Measurements from ENCODE around the gene WFDC1. TPM values are rescaled to one million over a fixed set of nuclear protein-coding genes. Genes with fewer than 3 reads are reported as not detected.

Gene WFDC1
- total RNA-seq, 1 donor: under 0.01 TPM

GRCh38 chr16:84303516-84303915, 8.8 kb downstream of the WFDC1 start:
- no peak for DNase-seq (ENCODE audit: low read depth)
- no peak for TF ChIP-seq CTCF (IDR thresholded peaks at IDR 0.05; ENCODE audit: insufficient read depth, low read length)
- no peak overlapping the region for H3K4me3 ChIP-seq (ENCODE audit: low read depth, low read length)

GRCh38 chr16:84306564-84306963, 11.9 kb downstream of the WFDC1 start:
- no peak for DNase-seq (ENCODE audit: low read depth)
- no peak for TF ChIP-seq CTCF (IDR thresholded peaks at IDR 0.05; ENCODE audit: insufficient read depth, low read length)
- H3K4me3 ChIP-seq (ENCODE audit: low read depth, low read length): no peak overlapping the region

- DNase-seq (ENCODE audit: low read depth): no peak
- H3K4me3 ChIP-seq (ENCODE audit: low read depth, low read length): no peak overlapping the region
- TF ChIP-seq CTCF (IDR thresholded peaks at IDR 0.05; ENCODE audit: insufficient read depth, low read length): no peak
Measured at GRCh38 chr16:84307209-84307954, 12.7 kb downstream of the WFDC1 start.

GRCh38 chr16:84308120-84308519, 13.4 kb downstream of the WFDC1 start:
- DNase-seq (ENCODE audit: low read depth): peak; percentile 26
- peak; percentile 43 for TF ChIP-seq CTCF (IDR thresholded peaks at IDR 0.05; ENCODE audit: insufficient read depth, low read length)
- H3K4me3 ChIP-seq (ENCODE audit: low read depth, low read length): no peak overlapping the region

GRCh38 chr16:84310642-84311041, 16.0 kb downstream of the WFDC1 start:
- TF ChIP-seq CTCF (IDR thresholded peaks at IDR 0.05; ENCODE audit: insufficient read depth, low read length): no peak
- H3K4me3 ChIP-seq (ENCODE audit: low read depth, low read length): no peak overlapping the region
- no peak for DNase-seq (ENCODE audit: low read depth)

GRCh38 chr16:84312783-84313382, 18.2 kb downstream of the WFDC1 start:
- H3K4me3 ChIP-seq (ENCODE audit: low read depth, low read length): no peak overlapping the region
- DNase-seq (ENCODE audit: low read depth): no peak
- TF ChIP-seq CTCF (IDR thresholded peaks at IDR 0.05; ENCODE audit: insufficient read depth, low read length): no peak

Data from fibroblast of the aortic adventitia (primary cell).